ENCODE results near the gene GID8.

DNA sequence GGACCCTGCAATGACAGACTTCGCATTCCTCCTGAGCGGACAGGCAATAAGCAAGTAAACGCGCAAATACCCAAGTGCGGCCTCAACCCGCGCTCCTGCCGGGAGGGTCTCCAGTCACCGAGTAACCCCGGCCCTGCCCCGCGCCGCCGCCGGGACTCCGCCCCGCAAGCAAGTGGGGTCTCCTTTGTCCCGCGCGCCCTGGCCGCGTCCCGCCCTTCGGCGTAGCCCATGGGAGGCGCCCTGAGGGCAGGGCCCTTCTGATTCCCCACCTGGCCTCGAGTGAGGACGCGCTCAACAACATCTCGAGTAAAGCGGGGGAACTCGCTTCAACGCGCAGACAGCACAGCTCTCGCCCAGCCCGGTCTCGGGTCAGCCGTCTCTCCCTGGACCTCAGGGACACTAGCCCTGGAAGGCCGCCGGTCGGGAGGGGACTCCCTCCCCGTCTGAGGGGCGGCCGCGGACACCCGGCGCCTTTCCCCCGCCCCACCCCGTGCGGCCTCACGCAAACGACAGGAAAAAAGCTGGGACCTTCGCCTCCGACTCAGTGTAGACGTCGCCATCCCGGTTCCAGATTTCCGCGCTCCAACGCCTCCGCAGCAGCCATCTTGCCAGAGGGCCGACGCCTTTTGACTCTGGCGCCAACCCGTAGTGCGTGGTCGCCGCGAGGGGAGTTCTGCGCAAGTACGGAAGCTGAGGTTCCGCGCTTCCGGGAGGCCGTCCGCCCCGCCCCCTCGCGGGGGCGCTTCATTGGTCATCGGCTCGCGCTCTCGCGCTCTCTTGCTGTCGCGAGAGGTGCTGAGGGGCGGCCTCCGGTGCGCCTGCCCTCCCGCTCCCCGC lies 461 bp upstream of the GID8 start:
- TF ChIP-seq, protein P1, sequence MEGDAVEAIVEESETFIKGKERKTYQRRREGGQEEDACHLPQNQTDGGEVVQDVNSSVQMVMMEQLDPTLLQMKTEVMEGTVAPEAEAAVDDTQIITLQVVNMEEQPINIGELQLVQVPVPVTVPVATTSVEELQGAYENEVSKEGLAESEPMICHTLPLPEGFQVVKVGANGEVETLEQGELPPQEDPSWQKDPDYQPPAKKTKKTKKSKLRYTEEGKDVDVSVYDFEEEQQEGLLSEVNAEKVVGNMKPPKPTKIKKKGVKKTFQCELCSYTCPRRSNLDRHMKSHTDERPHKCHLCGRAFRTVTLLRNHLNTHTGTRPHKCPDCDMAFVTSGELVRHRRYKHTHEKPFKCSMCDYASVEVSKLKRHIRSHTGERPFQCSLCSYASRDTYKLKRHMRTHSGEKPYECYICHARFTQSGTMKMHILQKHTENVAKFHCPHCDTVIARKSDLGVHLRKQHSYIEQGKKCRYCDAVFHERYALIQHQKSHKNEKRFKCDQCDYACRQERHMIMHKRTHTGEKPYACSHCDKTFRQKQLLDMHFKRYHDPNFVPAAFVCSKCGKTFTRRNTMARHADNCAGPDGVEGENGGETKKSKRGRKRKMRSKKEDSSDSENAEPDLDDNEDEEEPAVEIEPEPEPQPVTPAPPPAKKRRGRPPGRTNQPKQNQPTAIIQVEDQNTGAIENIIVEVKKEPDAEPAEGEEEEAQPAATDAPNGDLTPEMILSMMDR (IDR thresholded peaks at IDR 0.05) = no peak
- peak in 1 of 2 donors; percentile 47 for TF ChIP-seq POLR2A (IDR thresholded peaks at IDR 0.05)
- TF ChIP-seq EP300 (IDR thresholded peaks at IDR 0.05) = no peak
- peak; percentile 66 to 94 (median 87) for TF ChIP-seq POLR2AphosphoS5 (IDR thresholded peaks at IDR 0.05)
